DND-41 (cell line): ENCODE data around the gene AP1B1.

Source experiments
- CTCF ChIP-seq: IDR thresholded peaks from 2 replicates; pipeline ENCODE4 v1.5.1; 2012; ENCODE audit warnings: borderline replicate concordance, low read length, moderate library complexity, mild to moderate bottlenecking; ENCODE audit not compliant: poor library complexity, severe bottlenecking; ENCODE audit errors: extremely low read depth
- EZH2 ChIP-seq: IDR thresholded peaks from 3 replicates; pipeline ENCODE4 v1.6.1; 2012; ENCODE audit warnings: borderline replicate concordance, low read depth, mild to moderate bottlenecking, moderate library complexity, low read length, inconsistent platforms; ENCODE audit not compliant: severe bottlenecking

GRCh38 chr22:29339381-29340235 is 48.8 kb downstream of the AP1B1 start:
- TF ChIP-seq EZH2 (no peak), CTCF (no peak)
